ENCODE results near the gene IL21R. TPM values are rescaled to one million over a fixed set of nuclear protein-coding genes. Genes with fewer than 3 reads are reported as not detected.

IL21R gene
- total and polyA plus RNA-seq, 2 donors (not counting 3 experiments of a cell fraction or from before 2014, with no cell fraction given) = 0.03 TPM; not detected in 1

DNA sequence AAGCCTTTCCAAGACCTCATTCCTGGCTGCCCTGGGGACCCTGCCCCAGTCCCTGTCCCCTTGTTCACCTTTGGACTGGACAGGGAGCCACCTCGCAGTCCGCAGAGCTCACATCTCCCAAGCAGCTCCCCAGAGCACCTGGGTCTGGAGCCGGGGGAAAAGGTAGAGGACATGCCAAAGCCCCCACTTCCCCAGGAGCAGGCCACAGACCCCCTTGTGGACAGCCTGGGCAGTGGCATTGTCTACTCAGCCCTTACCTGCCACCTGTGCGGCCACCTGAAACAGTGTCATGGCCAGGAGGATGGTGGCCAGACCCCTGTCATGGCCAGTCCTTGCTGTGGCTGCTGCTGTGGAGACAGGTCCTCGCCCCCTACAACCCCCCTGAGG, 38.7 kb upstream of the IL21R start:
- peaks cover 27% of the 10 kb centered on the region for H3K4me1 ChIP-seq (ENCODE audit: control insufficient read depth, extremely low read depth, insufficient read depth, low read length)
- CTCF ChIA-PET = interaction anchor here (3.4 kb wide), 1 partner anchor 128 kb away, joined by 20 read pairs; no protein-coding TSS in a partner anchor
- H3K36me3 ChIP-seq (ENCODE audit: control insufficient read depth in 2 of 2, extremely low read depth in 1 of 2, insufficient read depth in 2 of 2, low read length in 2 of 2) = peaks cover 10 to 33% of the 10 kb centered on the region in 2 experiments
- no peak overlapping the region for H3K27ac ChIP-seq (ENCODE audit: insufficient read depth, low read depth, low read length)
- DNase-seq (ENCODE audit: low read depth, low spot score) (no peak), FAIRE-seq (no peak)
- no peaks in the 10 kb centered on the region for H4K20me1 ChIP-seq (replicated peaks; ENCODE audit: control insufficient read depth, extremely low read depth, insufficient read depth, low read length)
- no peak overlapping the region for H3K4me3 ChIP-seq (replicated peaks in 1 of 3; ENCODE audit: insufficient read depth in 1 of 3, low read depth in 1 of 3, low read length in 3 of 3)
- H2AFZ ChIP-seq (ENCODE audit: low read depth, low read length) = no peak overlapping the region
- intact Hi-C loops (cut with micrococcal nuclease) (no loop called here), dilution Hi-C loops (cut with MboI; ENCODE audit: extremely low pct_ligation_motif_present, low sequenced_read_pairs) (no loop called here)
- BruUV-seq (replicated peaks) = no TSS peak
- H3K4me2 ChIP-seq (ENCODE audit: insufficient read depth, low read length) = no peak overlapping the region
- H3K9me3 ChIP-seq (replicated peaks; ENCODE audit: control insufficient read depth, insufficient read depth, low read length) = no peaks in the 10 kb centered on the region
- no peaks in the 10 kb centered on the region for H3K9me1 ChIP-seq (replicated peaks; ENCODE audit: control insufficient read depth, extremely low read depth, insufficient read depth, low read length)
- H3K79me2 ChIP-seq (ENCODE audit: control insufficient read depth, insufficient read depth, low read length) = no peaks in the 10 kb centered on the region
- POLR2A ChIA-PET = no interaction called here
- no peak overlapping the region for H3K9ac ChIP-seq (replicated peaks; ENCODE audit: extremely low read depth, insufficient read depth, low read length)
- TF ChIP-seq, protein P1, sequence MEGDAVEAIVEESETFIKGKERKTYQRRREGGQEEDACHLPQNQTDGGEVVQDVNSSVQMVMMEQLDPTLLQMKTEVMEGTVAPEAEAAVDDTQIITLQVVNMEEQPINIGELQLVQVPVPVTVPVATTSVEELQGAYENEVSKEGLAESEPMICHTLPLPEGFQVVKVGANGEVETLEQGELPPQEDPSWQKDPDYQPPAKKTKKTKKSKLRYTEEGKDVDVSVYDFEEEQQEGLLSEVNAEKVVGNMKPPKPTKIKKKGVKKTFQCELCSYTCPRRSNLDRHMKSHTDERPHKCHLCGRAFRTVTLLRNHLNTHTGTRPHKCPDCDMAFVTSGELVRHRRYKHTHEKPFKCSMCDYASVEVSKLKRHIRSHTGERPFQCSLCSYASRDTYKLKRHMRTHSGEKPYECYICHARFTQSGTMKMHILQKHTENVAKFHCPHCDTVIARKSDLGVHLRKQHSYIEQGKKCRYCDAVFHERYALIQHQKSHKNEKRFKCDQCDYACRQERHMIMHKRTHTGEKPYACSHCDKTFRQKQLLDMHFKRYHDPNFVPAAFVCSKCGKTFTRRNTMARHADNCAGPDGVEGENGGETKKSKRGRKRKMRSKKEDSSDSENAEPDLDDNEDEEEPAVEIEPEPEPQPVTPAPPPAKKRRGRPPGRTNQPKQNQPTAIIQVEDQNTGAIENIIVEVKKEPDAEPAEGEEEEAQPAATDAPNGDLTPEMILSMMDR (IDR thresholded peaks at IDR 0.05; ENCODE audit: extremely low read depth in 1 of 2, insufficient read depth in 1 of 2, low read depth in 1 of 2, low read length in 2 of 2) = peak in 1 of 2 donors; percentile 3
- no peak for TF ChIP-seq EZH2 (IDR thresholded peaks at IDR 0.05; ENCODE audit: borderline replicate concordance, low read depth, low read length, severe bottlenecking)
- H3K27me3 ChIP-seq (ENCODE audit: control insufficient read depth in 2 of 2, insufficient read depth in 2 of 2, low read length in 2 of 2) = no peaks in the 10 kb centered on the region

DNA sequence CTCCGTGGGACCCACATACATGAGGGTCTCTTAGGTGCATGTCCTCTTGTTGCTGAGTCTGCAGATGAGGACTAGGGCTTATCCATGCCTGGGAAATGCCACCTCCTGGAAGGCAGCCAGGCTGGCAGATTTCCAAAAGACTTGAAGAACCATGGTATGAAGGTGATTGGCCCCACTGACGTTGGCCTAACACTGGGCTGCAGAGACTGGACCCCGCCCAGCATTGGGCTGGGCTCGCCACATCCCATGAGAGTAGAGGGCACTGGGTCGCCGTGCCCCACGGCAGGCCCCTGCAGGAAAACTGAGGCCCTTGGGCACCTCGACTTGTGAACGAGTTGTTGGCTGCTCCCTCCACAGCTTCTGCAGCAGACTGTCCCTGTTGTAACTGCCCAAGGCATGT, 38.2 kb upstream of the IL21R start:
- Histone ChIP-seq H2AFZ (ENCODE audit: low read depth, low read length) (no peak overlapping the region), H3K9me3 (replicated peaks; ENCODE audit: control insufficient read depth, insufficient read depth, low read length) (no peaks in the 10 kb centered on the region), H3K36me3 (ENCODE audit: control insufficient read depth in 2 of 2, extremely low read depth in 1 of 2, insufficient read depth in 2 of 2, low read length in 2 of 2) (peaks cover 6 to 33% of the 10 kb centered on the region in 2 experiments), H3K79me2 (ENCODE audit: control insufficient read depth, insufficient read depth, low read length) (no peaks in the 10 kb centered on the region), H3K4me3 (replicated peaks in 1 of 3; ENCODE audit: insufficient read depth in 1 of 3, low read depth in 1 of 3, low read length in 3 of 3) (no peak overlapping the region), H3K4me2 (ENCODE audit: insufficient read depth, low read length) (no peak overlapping the region), H3K27ac (ENCODE audit: insufficient read depth, low read depth, low read length) (no peak overlapping the region), H3K9ac (replicated peaks; ENCODE audit: extremely low read depth, insufficient read depth, low read length) (no peak overlapping the region), H3K4me1 (ENCODE audit: control insufficient read depth, extremely low read depth, insufficient read depth, low read length) (peaks cover 22% of the 10 kb centered on the region), H3K9me1 (replicated peaks; ENCODE audit: control insufficient read depth, extremely low read depth, insufficient read depth, low read length) (no peaks in the 10 kb centered on the region), H4K20me1 (replicated peaks; ENCODE audit: control insufficient read depth, extremely low read depth, insufficient read depth, low read length) (no peaks in the 10 kb centered on the region), H3K27me3 (ENCODE audit: control insufficient read depth in 2 of 2, insufficient read depth in 2 of 2, low read length in 2 of 2) (no peaks in the 10 kb centered on the region)
- TF ChIP-seq POLR2A (IDR thresholded peaks at IDR 0.05; ENCODE audit: low read depth, low read length) (no peak), MYC (IDR thresholded peaks at IDR 0.05; ENCODE audit: low read depth, low read length) (no peak), GATA2 (IDR thresholded peaks at IDR 0.05; ENCODE audit: insufficient read depth, insufficient read length, low read depth, low read length) (no peak), FOS (IDR thresholded peaks at IDR 0.05; ENCODE audit: borderline replicate concordance, insufficient read depth, low read length) (no peak), EZH2 (IDR thresholded peaks at IDR 0.05; ENCODE audit: borderline replicate concordance, low read depth, low read length, severe bottlenecking) (no peak), POLR2AphosphoS5 (IDR thresholded peaks at IDR 0.05; ENCODE audit: insufficient read depth, low read depth, low read length) (no peak), JUN (IDR thresholded peaks at IDR 0.05; ENCODE audit: borderline replicate concordance, insufficient read depth, insufficient read length, low read depth) (no peak)
- TF ChIP-seq, protein P1 (IDR thresholded peaks at IDR 0.05; ENCODE audit: extremely low read depth in 1 of 2, insufficient read depth in 1 of 2, low read depth in 1 of 2, low read length in 2 of 2) = no peak
- TF ChIP-seq, protein P2, sequence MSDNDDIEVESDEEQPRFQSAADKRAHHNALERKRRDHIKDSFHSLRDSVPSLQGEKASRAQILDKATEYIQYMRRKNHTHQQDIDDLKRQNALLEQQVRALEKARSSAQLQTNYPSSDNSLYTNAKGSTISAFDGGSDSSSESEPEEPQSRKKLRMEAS (IDR thresholded peaks at IDR 0.05; ENCODE audit: insufficient read depth, insufficient read length) = no peak
- intact Hi-C loops (cut with micrococcal nuclease) (no loop called here), dilution Hi-C loops (cut with MboI; ENCODE audit: extremely low pct_ligation_motif_present, low sequenced_read_pairs) (no loop called here)
- DNase-seq (ENCODE audit: low read depth, low spot score) (peak; percentile 20), FAIRE-seq (no peak)
- ChIA-PET POLR2A (no interaction called here), CTCF (interaction anchor here (1.2 to 3.4 kb wide), 2 partner anchors 8 to 129 kb away, joined by 3 to 20 read pairs; no protein-coding TSS in a partner anchor)
- BruUV-seq (replicated peaks) = no TSS peak
